Neural cell (in vitro differentiated cells): Measurements from ENCODE around the gene COX7B.

ENCODE experiments used
- CTCF ChIP-seq: fragments of 450-650 bp; IDR thresholded peaks from 2 replicates; pipeline ENCODE4 v1.5.1; 2014; ENCODE audit warnings: antibody characterized with exemption, mild to moderate bottlenecking, moderate library complexity; ENCODE audit not compliant: poor library complexity, severe bottlenecking
- EP300 ChIP-seq: fragments of 450-650 bp; conservative IDR thresholded peaks from 2 replicates; pipeline ENCODE4 v1.6.1; 2014; ENCODE audit warnings: antibody characterized with exemption, mild to moderate bottlenecking, moderate library complexity; ENCODE audit not compliant: poor library complexity, severe bottlenecking
- EZH2 ChIP-seq: fragments of 200-600, 300-800 bp; shearing (Covaris generic), sonication (generic); IDR thresholded peaks from 2 replicates; pipeline ENCODE4 v1.6.1; 2014; ENCODE audit warnings: antibody characterized with exemption, low read length, borderline replicate concordance, mild to moderate bottlenecking; ENCODE audit not compliant: insufficient read depth, poor library complexity, severe bottlenecking
- MXI1 ChIP-seq: fragments of 450-650 bp; conservative IDR thresholded peaks from 2 replicates; pipeline ENCODE4 v1.6.1; 2014; ENCODE audit warnings: antibody characterized with exemption, mild to moderate bottlenecking; ENCODE audit not compliant: poor library complexity, severe bottlenecking
- POLR2AphosphoS5 ChIP-seq: IDR thresholded peaks from 2 replicates; pipeline ENCODE4 v1.6.1; 2012
- REST ChIP-seq: IDR thresholded peaks from 2 replicates; pipeline ENCODE4 v1.6.1; 2012; ENCODE audit warnings: borderline replicate concordance
- SMC3 ChIP-seq: fragments of 450-650 bp; conservative IDR thresholded peaks from 2 replicates; pipeline ENCODE4 v1.6.1; 2014; ENCODE audit warnings: antibody characterized with exemption, mild to moderate bottlenecking, moderate library complexity; ENCODE audit not compliant: poor library complexity
- TAF1 ChIP-seq: IDR thresholded peaks from 2 replicates; pipeline ENCODE4 v1.6.1; 2012; ENCODE audit warnings: low read depth

- TF ChIP-seq CTCF (no peak), EP300 (no peak), EZH2 (no peak), REST (no peak), POLR2AphosphoS5 (no peak), TAF1 (no peak), MXI1 (no peak), SMC3 (no peak)
Observed at GRCh38 chrX:77917294-77917933, 18.1 kb downstream of the COX7B start.
